WTC11 (cell line): ENCODE data around the gene EDA.

ENCODE experiments used
- CREB1 ChIP-seq: sonication (generic); formaldehyde crosslinking; IDR thresholded peaks from 2 replicates; pipeline ENCODE4 v1.8.0; 2023; ENCODE audit warnings: mild to moderate bottlenecking, missing genetic modification reagents
- CTCF ChIP-seq: fragments of 200-600 bp; IDR thresholded peaks from 2 replicates; pipeline ENCODE4 v1.8.0; 2022; ENCODE audit warnings: antibody characterized with exemption
- ESRRA ChIP-seq: sonication (generic); formaldehyde crosslinking; IDR thresholded peaks from 2 replicates; pipeline ENCODE4 v1.8.1; 2022; ENCODE audit warnings: mild to moderate bottlenecking, missing genetic modification reagents, borderline replicate concordance
- FOXK1 ChIP-seq: sonication (generic); formaldehyde crosslinking; IDR thresholded peaks from 2 replicates; pipeline ENCODE4 v1.8.0; 2022; ENCODE audit warnings: mild to moderate bottlenecking, moderate library complexity, missing genetic modification reagents
- FOXP1 ChIP-seq: sonication (generic); formaldehyde crosslinking; IDR thresholded peaks from 2 replicates; pipeline ENCODE4 v1.8.0; 2022; ENCODE audit warnings: missing genetic modification reagents, mild to moderate bottlenecking, moderate library complexity, borderline replicate concordance
- GRHL2 ChIP-seq: fragments of 250-450 bp; sonication (Bioruptor Pico); IDR thresholded peaks from 2 replicates; pipeline ENCODE4 v1.8.0; 2022; ENCODE audit warnings: mild to moderate bottlenecking, moderate library complexity; ENCODE audit not compliant: insufficient replicate concordance, severe bottlenecking
- JAZF1 ChIP-seq: fragments of 250-450 bp; sonication (Bioruptor Pico); IDR thresholded peaks from 2 replicates; pipeline ENCODE4 v1.9.0; 2021; ENCODE audit warnings: moderate library complexity, mild to moderate bottlenecking, inconsistent platforms
- PRDM15 ChIP-seq: sonication (generic); formaldehyde crosslinking; IDR thresholded peaks from 2 replicates; pipeline ENCODE4 v1.8.0; 2022; ENCODE audit warnings: missing genetic modification reagents
- USF1 ChIP-seq: sonication (generic); formaldehyde crosslinking; IDR thresholded peaks from 2 replicates; pipeline ENCODE4 v1.8.0; 2022; ENCODE audit warnings: mild to moderate bottlenecking, missing genetic modification reagents
- TF ChIP-seq, protein P1 (sequence below): sonication (generic); formaldehyde crosslinking; IDR thresholded peaks from 2 replicates; pipeline ENCODE4 v1.8.1; 2023; ENCODE audit warnings: mild to moderate bottlenecking, missing genetic modification reagents
- TF ChIP-seq, protein P2 (sequence below): fragments of 250-450 bp; sonication (Bioruptor Pico); IDR thresholded peaks from 2 replicates; pipeline ENCODE4 v1.8.0; 2021; ENCODE audit warnings: mild to moderate bottlenecking

DNA sequence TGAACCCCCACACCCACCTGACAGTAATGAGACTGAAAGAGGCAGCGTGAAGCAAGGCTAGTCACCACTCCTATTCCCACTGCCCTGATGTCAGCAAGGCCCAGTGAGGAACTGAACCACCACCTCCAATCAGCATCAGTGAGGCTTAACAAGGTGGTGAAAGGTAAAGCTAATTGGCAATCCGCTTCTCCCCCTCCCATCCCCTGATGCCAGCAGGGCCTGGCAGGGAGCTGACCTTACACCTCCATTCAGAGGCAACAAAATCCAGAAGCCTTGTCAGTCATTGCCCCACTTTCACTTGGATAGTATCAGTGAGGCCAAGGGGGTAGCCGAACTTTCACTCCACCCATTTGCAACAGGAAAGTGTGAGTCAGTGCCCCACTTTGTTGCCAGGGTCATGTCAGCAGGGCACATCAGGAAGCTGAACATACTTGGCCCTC lies 373.1 kb downstream of the EDA start:
- TF ChIP-seq USF1 (CRISPR knock-in tag), result no peak
- TF ChIP-seq, protein P1, sequence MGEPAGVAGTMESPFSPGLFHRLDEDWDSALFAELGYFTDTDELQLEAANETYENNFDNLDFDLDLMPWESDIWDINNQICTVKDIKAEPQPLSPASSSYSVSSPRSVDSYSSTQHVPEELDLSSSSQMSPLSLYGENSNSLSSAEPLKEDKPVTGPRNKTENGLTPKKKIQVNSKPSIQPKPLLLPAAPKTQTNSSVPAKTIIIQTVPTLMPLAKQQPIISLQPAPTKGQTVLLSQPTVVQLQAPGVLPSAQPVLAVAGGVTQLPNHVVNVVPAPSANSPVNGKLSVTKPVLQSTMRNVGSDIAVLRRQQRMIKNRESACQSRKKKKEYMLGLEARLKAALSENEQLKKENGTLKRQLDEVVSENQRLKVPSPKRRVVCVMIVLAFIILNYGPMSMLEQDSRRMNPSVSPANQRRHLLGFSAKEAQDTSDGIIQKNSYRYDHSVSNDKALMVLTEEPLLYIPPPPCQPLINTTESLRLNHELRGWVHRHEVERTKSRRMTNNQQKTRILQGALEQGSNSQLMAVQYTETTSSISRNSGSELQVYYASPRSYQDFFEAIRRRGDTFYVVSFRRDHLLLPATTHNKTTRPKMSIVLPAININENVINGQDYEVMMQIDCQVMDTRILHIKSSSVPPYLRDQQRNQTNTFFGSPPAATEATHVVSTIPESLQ, result no peak
- TF ChIP-seq ESRRA (CRISPR knock-in tag), result no peak
- TF ChIP-seq CREB1 (CRISPR knock-in tag), result no peak
- TF ChIP-seq CTCF, result no peak
- TF ChIP-seq GRHL2, result no peak
- no peak for TF ChIP-seq FOXK1 (CRISPR knock-in tag)
- no peak for TF ChIP-seq FOXP1 (CRISPR knock-in tag)
- TF ChIP-seq, protein P2, sequence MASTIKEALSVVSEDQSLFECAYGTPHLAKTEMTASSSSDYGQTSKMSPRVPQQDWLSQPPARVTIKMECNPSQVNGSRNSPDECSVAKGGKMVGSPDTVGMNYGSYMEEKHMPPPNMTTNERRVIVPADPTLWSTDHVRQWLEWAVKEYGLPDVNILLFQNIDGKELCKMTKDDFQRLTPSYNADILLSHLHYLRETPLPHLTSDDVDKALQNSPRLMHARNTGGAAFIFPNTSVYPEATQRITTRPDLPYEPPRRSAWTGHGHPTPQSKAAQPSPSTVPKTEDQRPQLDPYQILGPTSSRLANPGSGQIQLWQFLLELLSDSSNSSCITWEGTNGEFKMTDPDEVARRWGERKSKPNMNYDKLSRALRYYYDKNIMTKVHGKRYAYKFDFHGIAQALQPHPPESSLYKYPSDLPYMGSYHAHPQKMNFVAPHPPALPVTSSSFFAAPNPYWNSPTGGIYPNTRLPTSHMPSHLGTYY (CRISPR knock-in tag), result no peak
- no peak for TF ChIP-seq PRDM15
- TF ChIP-seq JAZF1 (CRISPR knock-in tag), result no peak
